K562 (cell line): ENCODE results near the gene CTXND1. TPM values are rescaled to one million over a fixed set of nuclear protein-coding genes. Genes with fewer than 3 reads are reported as not detected.
A peak's percentile ranks its signal among the peaks of the same experiment; 100 is the strongest.

Experiments used
- AFF1 ChIP-seq, 2 experiments: fragments of 450-650 bp; IDR thresholded peaks; 2 replicates each; pipeline ENCODE4 v1.6.1; 2018; ENCODE audit warnings: mild to moderate bottlenecking in 2 of 2, low read depth in 1 of 2; ENCODE audit not compliant: partially characterized antibody in 2 of 2
- ARHGAP35 ChIP-seq: fragments of 450-650 bp; IDR thresholded peaks from 2 replicates; pipeline ENCODE4 v1.6.1; 2018; ENCODE audit not compliant: partially characterized antibody
- FOSL1 ChIP-seq: fragments of 200-800 bp; sonication (Bioruptor generic); conservative IDR thresholded peaks from 2 replicates; pipeline ENCODE4 v1.6.1; 2016; ENCODE audit warnings: missing genetic modification characterization, missing compliant biosample characterization
- HOXB6 ChIP-seq: fragments of 250-450 bp; sonication (Bioruptor Pico); IDR thresholded peaks from 2 replicates; pipeline ENCODE4 v1.5.1; 2022; ENCODE audit warnings: mild to moderate bottlenecking, borderline replicate concordance
- NCOR1 ChIP-seq: fragments of 450-650 bp; IDR thresholded peaks from 2 replicates; pipeline ENCODE4 v1.6.1; 2016; ENCODE audit warnings: mild to moderate bottlenecking, moderate library complexity
- NEUROD1 ChIP-seq: fragments of 150-350 bp; IDR thresholded peaks from 2 replicates; pipeline ENCODE4 v1.6.1; 2014; ENCODE audit warnings: borderline replicate concordance, low read length, low read depth; ENCODE audit not compliant: partially characterized antibody
- NR4A1 ChIP-seq, 2 experiments: fragments of 250-450 bp in 1 of 2; fragments of 450-650 bp in 1 of 2; sonication (Bioruptor Pico) in 1 of 2; IDR thresholded peaks; 2 replicates each; pipeline versions ENCODE4 v1.4.0 to v1.6.1; 2016 to 2020; ENCODE audit warnings: mild to moderate bottlenecking in 2 of 2, missing compliant biosample characterization in 1 of 2, missing genetic modification characterization in 1 of 2, moderate library complexity in 1 of 2
- ZBTB8A ChIP-seq: fragments of 450-650 bp; IDR thresholded peaks from 2 replicates; pipeline ENCODE4 v1.6.1; 2018; ENCODE audit warnings: mild to moderate bottlenecking, moderate library complexity; ENCODE audit not compliant: partially characterized antibody
- ZBTB9 ChIP-seq: fragments of 450-650 bp; formaldehyde crosslinking; IDR thresholded peaks from 2 replicates; pipeline ENCODE4 v1.4.0; 2020; ENCODE audit warnings: mild to moderate bottlenecking, moderate library complexity
- ZNF354B ChIP-seq: fragments of 250-450 bp; sonication (Bioruptor Pico); IDR thresholded peaks from 2 replicates; pipeline ENCODE4 v1.4.0; 2020
- ZNF77 ChIP-seq: fragments of 250-450 bp; sonication (Bioruptor Pico); IDR thresholded peaks from 2 replicates; pipeline ENCODE4 v1.5.0; 2020
- polyA plus RNA-seq, 8 experiments: library from polyadenylated mRNA; depleted of rRNA in 4 of 8; stranded (reverse) in 5 of 8; unstranded in 3 of 8; fragments of >200 nt; fragmentation: Nextera tagmentation in 2 of 8; fragmentation: Illumina TruSeq in 1 of 8; extraction: Ambion mirVana in 2 of 8; extraction: Trizol in 1 of 8; gene quantifications; 2 replicates each; pipeline versions ENCODE4 v1.2.1 to v1.2.3, GENCODE V29; 2011 to 2014; ENCODE audit warnings: inconsistent platforms in 1 of 8, missing spikeins in 1 of 8
- total RNA-seq, 7 experiments: library from RNA; depleted of rRNA in 6 of 7; stranded (reverse); fragments of >200 nt in 6 of 7; fragmentation: Illumina TruSeq in 2 of 7; extraction: Trizol in 2 of 7; gene quantifications; 2 replicates each; pipeline versions ENCODE4 v1.2.1 to v1.2.3, GENCODE V29; 2011 to 2021; ENCODE audit warnings: low replicate concordance in 1 of 7
- TF ChIP-seq, protein P1 (sequence below), 2 experiments: fragments of 450-650 bp; formaldehyde crosslinking in 1 of 2; IDR thresholded peaks; 2 replicates each; pipeline versions ENCODE4 v1.4.0 to v1.6.1; 2014 to 2020; ENCODE audit warnings: mild to moderate bottlenecking in 2 of 2, borderline replicate concordance in 1 of 2, low read depth in 1 of 2
- TF ChIP-seq, protein P2 (sequence below): fragments of 250-450 bp; sonication (Bioruptor Pico); IDR thresholded peaks from 2 replicates; pipeline ENCODE4 v1.8.0; 2022; ENCODE audit warnings: moderate library complexity, mild to moderate bottlenecking, inconsistent platforms

CTXND1 gene
- total and polyA plus RNA-seq, 9 of the 15 experiments (the other 6 are each of a cell fraction or from before 2014, with no cell fraction given), result 0.04 TPM; not detected in 7

DNA sequence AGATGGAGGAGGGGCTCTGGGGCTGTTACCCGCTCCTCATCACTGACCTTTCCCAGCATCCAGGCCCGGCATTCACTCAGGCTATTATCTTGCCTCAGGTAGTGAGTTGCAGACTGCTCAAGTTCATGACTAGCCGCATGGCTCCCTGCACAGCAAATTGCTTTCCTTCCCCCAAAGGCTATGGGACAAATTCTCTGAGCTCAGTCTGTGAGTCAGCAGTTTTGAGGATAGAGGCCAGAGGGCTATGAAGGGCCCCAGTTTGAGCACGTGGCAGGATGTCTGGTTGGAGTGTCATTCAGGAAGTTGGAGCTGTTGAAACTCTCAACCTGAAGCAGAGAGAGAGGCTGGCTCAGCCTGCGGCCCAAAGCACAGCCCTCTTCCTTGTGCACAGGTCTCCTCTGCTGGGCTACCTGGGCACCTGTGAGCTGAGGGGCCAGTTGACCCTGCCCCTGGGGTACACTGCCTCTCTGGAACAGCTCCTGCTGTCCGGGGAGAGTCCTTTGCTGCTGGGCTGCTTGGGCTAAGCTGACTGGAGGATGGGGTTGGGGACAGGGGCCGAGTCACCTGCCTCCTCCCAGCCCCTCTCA lies 91.3 kb downstream of the CTXND1 start (continued):
- TF ChIP-seq, protein P1, sequence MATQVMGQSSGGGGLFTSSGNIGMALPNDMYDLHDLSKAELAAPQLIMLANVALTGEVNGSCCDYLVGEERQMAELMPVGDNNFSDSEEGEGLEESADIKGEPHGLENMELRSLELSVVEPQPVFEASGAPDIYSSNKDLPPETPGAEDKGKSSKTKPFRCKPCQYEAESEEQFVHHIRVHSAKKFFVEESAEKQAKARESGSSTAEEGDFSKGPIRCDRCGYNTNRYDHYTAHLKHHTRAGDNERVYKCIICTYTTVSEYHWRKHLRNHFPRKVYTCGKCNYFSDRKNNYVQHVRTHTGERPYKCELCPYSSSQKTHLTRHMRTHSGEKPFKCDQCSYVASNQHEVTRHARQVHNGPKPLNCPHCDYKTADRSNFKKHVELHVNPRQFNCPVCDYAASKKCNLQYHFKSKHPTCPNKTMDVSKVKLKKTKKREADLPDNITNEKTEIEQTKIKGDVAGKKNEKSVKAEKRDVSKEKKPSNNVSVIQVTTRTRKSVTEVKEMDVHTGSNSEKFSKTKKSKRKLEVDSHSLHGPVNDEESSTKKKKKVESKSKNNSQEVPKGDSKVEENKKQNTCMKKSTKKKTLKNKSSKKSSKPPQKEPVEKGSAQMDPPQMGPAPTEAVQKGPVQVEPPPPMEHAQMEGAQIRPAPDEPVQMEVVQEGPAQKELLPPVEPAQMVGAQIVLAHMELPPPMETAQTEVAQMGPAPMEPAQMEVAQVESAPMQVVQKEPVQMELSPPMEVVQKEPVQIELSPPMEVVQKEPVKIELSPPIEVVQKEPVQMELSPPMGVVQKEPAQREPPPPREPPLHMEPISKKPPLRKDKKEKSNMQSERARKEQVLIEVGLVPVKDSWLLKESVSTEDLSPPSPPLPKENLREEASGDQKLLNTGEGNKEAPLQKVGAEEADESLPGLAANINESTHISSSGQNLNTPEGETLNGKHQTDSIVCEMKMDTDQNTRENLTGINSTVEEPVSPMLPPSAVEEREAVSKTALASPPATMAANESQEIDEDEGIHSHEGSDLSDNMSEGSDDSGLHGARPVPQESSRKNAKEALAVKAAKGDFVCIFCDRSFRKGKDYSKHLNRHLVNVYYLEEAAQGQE (IDR thresholded peaks at IDR 0.05; ENCODE audit: borderline replicate concordance), result peak; percentile 35; the same call in 1 of the 2 replicates
- TF ChIP-seq, protein P1 (CRISPR knock-in tag; IDR thresholded peaks at IDR 0.05; ENCODE audit: low read depth), result no peak
- TF ChIP-seq NEUROD1 (peak; percentile 60), ZBTB8A (no peak), ZNF354B (CRISPR knock-in tag) (0 out of 2 replicates have a peak, but pooled peaks have one; percentile 21), ZNF77 (CRISPR knock-in tag) (no peak), NR4A1 (CRISPR knock-in tag; IDR thresholded peaks at IDR 0.05) (no peak), NR4A1 (tag; IDR thresholded peaks at IDR 0.05) (peak; percentile 87; the same call in 1 of the 2 replicates), ZBTB9 (peak; percentile 88), AFF1 (IDR thresholded peaks at IDR 0.05; ENCODE audit: low read depth in 1 of 2, partially characterized antibody in 2 of 2) (peak in 1 of 2 experiments; percentile 37), NCOR1 (peak; percentile 49; the same call in 1 of the 2 replicates), ARHGAP35 (no peak), FOSL1 (tag) (peak; percentile 69), HOXB6 (CRISPR knock-in tag) (no peak)
- TF ChIP-seq, protein P2, sequence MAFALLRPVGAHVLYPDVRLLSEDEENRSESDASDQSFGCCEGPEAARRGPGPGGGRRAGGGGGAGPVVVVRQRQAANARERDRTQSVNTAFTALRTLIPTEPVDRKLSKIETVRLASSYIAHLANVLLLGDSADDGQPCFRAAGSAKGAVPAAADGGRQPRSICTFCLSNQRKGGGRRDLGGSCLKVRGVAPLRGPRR (CRISPR knock-in tag), result no peak
